Left colon (tissue), 2 donors: ENCODE results near the gene SRSF12. TPM values are rescaled to one million over a fixed set of nuclear protein-coding genes. Genes with fewer than 3 reads are reported as not detected.

ENCODE experiments used
- ATAC-seq: fragments of 200-7000 bp; cut with Tn5 transposase; one replicate; pipeline ENCODE4 v1.9.1; 2020; ENCODE audit warnings: mild to moderate bottlenecking, moderate library complexity
- DNase-seq, 2 donors: peaks; one replicate each; pipeline ENCODE4 v3.0.0-alpha.2; 2020
- intact Hi-C, 2 donors: fragments of 100-400 bp; cut with DNase I in 1 of 2; cut with micrococcal nuclease in 1 of 2; formaldehyde crosslinking; loops; one replicate each; pipeline versions ENCODE4 v1.11.2 to v1.14.0; 2022; cut with DNase I, micrococcal nuclease
- total RNA-seq, 2 donors: library from RNA; stranded (reverse); fragmentation: NEBNext Ultra II Directional; extraction: Animal tissue kit (Norgen Biotek cat#: 25700); gene quantifications; one replicate each; pipeline ENCODE4 v1.2.1, GENCODE V29; 2021
- donor health status: DM: no; HTN: no; CAD: no.
- donor health status: DM: yes; HTN: yes; CAD: no.

Gene SRSF12
- total RNA-seq, 2 donors from 2014 or later: 0.53 TPM; not detected in 1

DNA sequence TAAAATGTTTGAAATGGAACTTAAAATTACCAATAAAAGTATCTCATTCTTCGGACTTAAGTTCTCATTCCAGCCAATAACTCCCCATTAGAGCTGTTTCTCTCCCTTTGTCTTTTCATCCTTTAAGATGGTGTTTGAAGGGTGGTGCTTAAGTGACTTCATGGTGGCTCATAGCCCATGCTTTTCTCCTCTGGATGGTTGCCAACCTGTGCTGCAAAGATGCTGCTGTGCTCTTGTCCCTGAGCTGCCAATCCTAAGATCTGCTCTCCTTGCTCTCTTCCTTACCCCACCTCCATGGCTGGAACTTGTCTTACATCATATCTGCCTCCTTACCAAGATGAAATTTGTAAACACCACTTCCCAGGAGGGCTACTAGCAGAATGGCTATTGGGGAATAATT lies 68.9 kb downstream of the SRSF12 start:
- DNase-seq (no peak), ATAC-seq (no peak)
- intact Hi-C loops: no loop called here

GRCh38 chr6:89048288-89048923 lies 69.5 kb downstream of the SRSF12 start:
- ATAC-seq (no peak), DNase-seq (no peak)

DNA sequence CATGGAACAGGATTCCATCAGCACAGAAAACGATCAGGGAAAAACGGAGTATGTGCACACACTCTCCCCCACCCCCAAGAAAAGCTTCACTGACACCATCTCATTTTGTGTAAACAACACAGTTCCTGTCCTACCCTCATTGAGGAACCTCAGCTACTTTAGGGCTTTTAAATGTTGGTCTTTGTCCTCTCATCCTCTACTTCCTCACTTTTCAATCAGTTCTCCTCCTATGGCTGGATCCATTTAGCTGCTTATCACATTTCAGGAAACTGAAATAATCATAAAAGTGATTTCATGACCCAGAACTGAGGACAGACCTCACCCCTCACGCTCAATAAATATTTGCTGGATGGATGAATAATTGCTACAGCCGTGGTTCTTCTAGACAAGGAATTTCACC lies 70.4 kb downstream of the SRSF12 start:
- DNase-seq (no peak), ATAC-seq (peak; percentile 50)
- intact Hi-C loops: no loop called here

More at GRCh38 chr6:89048288-89048923, 69.5 kb downstream of the SRSF12 start:
- intact Hi-C loops: no loop called here

Other genes with a start within 250 kb of the SRSF12 start
- 10 to 100 TPM in 1 of 2 donors, 1 to 10 TPM in 1; 8.7 to 10.1 TPM for gene RNGTT, start 154.5 kb downstream of the SRSF12 start, total RNA-seq
- 100 to 1,000 TPM in 1 of 2 donors, 10 to 100 TPM in 1; 73.1 to 138 TPM for gene PNRC1, start 37.3 kb downstream of the SRSF12 start, total RNA-seq
- gene PM20D2, start 28.0 kb upstream of the SRSF12 start, total RNA-seq: 10 to 100 TPM in 1 of 2 donors, 1 to 10 TPM in 1; 10.0 to 11.8 TPM
- gene GABRR1, start 99.3 kb upstream of the SRSF12 start, total RNA-seq: under 1 TPM in 1 of 2 donors, not detected in 1; 0.11 TPM
- under 1 TPM; 0.55 to 0.75 TPM for gene GABRR2, start 197.2 kb upstream of the SRSF12 start, total RNA-seq
- 10 to 100 TPM; 49.4 to 58.5 TPM for gene UBE2J1, start 234.7 kb upstream of the SRSF12 start, total RNA-seq